HepG2 (cell line): Measurements from ENCODE around the gene NIFK. TPM values are rescaled to one million over a fixed set of nuclear protein-coding genes. Genes with fewer than 3 reads are reported as not detected.

Experiments
- BORCS8-MEF2B ChIP-seq: sonication (generic); formaldehyde crosslinking; IDR thresholded peaks from 2 replicates; pipeline ENCODE4 v1.8.0; 2022; ENCODE audit warnings: mild to moderate bottlenecking, missing genetic modification reagents
- BRF2 ChIP-seq: sonication (generic); formaldehyde crosslinking; IDR thresholded peaks from 2 replicates; pipeline ENCODE4 v1.8.1; 2022; ENCODE audit warnings: mild to moderate bottlenecking, missing genetic modification reagents
- ELF3 ChIP-seq: IDR thresholded peaks from 2 replicates; pipeline ENCODE4 v1.6.1; 2016; ENCODE audit warnings: missing genetic modification reagents, missing compliant biosample characterization
- FOXO1 ChIP-seq: sonication (generic); formaldehyde crosslinking; IDR thresholded peaks from 2 replicates; pipeline ENCODE4 v1.4.0; 2020; ENCODE audit warnings: missing genetic modification reagents
- MED1 ChIP-seq: sonication (generic); formaldehyde crosslinking; IDR thresholded peaks from 2 replicates; pipeline ENCODE4 v1.4.0; 2020; ENCODE audit warnings: missing genetic modification reagents
- SRSF1 ChIP-seq: fragments of 200-400 bp; formaldehyde crosslinking; optimal IDR thresholded peaks from 2 replicates; pipeline ENCODE3; 2017; ENCODE audit warnings: mild to moderate bottlenecking, low read depth, low read length, moderate library complexity
- ZMYM4 ChIP-seq: sonication (generic); formaldehyde crosslinking; IDR thresholded peaks from 2 replicates; pipeline ENCODE4 v1.8.1; 2023; ENCODE audit warnings: mild to moderate bottlenecking, missing genetic modification reagents
- ZNF10 ChIP-seq: sonication (generic); formaldehyde crosslinking; IDR thresholded peaks from 2 replicates; pipeline ENCODE4 v1.4.0; 2020; ENCODE audit warnings: mild to moderate bottlenecking, low read depth, missing genetic modification reagents, borderline replicate concordance
- ZNF180 ChIP-seq: sonication (generic); formaldehyde crosslinking; IDR thresholded peaks from 2 replicates; pipeline ENCODE4 v1.4.0; 2020; ENCODE audit warnings: low read depth, missing genetic modification reagents, borderline replicate concordance
- ZNF274 ChIP-seq: sonication (generic); formaldehyde crosslinking; IDR thresholded peaks from 2 replicates; pipeline ENCODE4 v1.5.1; 2020; ENCODE audit warnings: mild to moderate bottlenecking, missing genetic modification reagents
- ZNF564 ChIP-seq: sonication (generic); formaldehyde crosslinking; IDR thresholded peaks from 2 replicates; pipeline ENCODE4 v1.8.1; 2023; ENCODE audit warnings: mild to moderate bottlenecking, missing genetic modification reagents
- ZNF720 ChIP-seq: sonication (generic); formaldehyde crosslinking; IDR thresholded peaks from 2 replicates; pipeline ENCODE4 v1.4.0; 2020; ENCODE audit warnings: missing genetic modification reagents
- polyA plus RNA-seq, 8 experiments: library from polyadenylated mRNA; depleted of rRNA in 3 of 8; stranded (reverse) in 7 of 8; unstranded in 1 of 8; fragments of >200 nt; fragmentation: Illumina TruSeq in 4 of 8; extraction: Trizol in 4 of 8; gene quantifications; 2 replicates each; pipeline versions ENCODE4 v1.2.1 to v1.2.3, GENCODE V29; 2011 to 2016; ENCODE audit warnings: low read depth in 4 of 8, missing spikeins in 1 of 8, mixed read lengths in 1 of 8; ENCODE audit not compliant: insufficient read depth in 1 of 8
- total RNA-seq, 5 experiments: library from RNA; depleted of rRNA; stranded (reverse); fragments of >200 nt; fragmentation: Illumina TruSeq; extraction: Trizol; gene quantifications; 2 replicates each; pipeline ENCODE4 v1.2.3, GENCODE V29; 2016; ENCODE audit warnings: low read depth in 1 of 5
- TF ChIP-seq, protein P1 (sequence below): sonication (generic); formaldehyde crosslinking; IDR thresholded peaks from one replicate; pipeline ENCODE4 v1.5.1; 2020; ENCODE audit warnings: mild to moderate bottlenecking, missing genetic modification reagents; ENCODE audit errors: not compliant biosample characterization
- TF ChIP-seq, protein P2 (sequence below): sonication (generic); formaldehyde crosslinking; IDR thresholded peaks from 2 replicates; pipeline ENCODE4 v1.4.0; 2020; ENCODE audit warnings: missing genetic modification reagents

The NIFK gene
- total and polyA plus RNA-seq, 2 of the 13 experiments (the other 11 are each of a cell fraction or from before 2014, with no cell fraction given), result 19.6 to 105 TPM

DNA sequence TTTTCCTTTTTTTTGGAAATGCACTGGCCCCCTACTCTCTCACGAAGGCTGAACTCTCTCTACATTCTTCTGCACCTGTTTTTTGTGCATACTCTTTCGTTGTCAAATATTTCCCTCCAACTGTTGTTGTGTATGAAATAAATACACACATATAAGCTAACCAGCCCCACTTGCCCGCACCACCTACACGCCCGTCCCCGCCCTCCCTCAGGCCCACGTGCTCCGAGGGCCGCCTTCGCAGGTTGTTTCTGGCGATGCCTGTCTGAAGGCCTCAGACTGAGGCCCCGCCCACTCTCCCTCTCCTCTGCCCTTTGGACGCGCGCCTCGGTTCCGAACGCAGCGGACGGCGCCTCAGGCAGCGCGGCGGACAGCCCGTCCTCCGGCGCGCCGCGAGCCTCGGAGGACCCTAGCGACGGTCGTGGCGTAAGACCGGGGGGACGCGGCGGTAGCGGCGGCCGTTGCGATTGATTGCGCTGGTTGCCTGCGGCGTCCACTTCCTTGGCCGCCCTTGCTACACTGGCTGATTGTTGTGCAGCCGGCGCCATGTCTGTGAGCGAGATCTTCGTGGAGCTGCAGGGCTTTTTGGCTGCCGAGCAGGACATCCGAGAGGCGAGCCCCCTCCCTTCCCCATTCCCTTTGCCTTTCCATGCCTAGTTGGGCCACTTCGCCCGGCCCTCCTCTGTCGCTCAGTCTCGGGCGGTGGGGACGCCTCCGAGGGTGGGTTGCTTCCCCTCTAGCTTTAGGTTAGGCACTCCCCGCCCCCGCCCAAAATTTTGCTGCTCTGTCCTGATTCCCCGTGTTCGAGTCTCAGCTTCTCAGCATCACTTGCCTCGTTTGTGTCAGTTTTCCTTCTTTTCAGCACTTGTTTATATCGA, 18.8 kb upstream of the NIFK start, which contains the start of gene TSN (continued):
- peak; percentile 90 for TF ChIP-seq ELF3 (CRISPR knock-in tag)
- TF ChIP-seq, protein P1, sequence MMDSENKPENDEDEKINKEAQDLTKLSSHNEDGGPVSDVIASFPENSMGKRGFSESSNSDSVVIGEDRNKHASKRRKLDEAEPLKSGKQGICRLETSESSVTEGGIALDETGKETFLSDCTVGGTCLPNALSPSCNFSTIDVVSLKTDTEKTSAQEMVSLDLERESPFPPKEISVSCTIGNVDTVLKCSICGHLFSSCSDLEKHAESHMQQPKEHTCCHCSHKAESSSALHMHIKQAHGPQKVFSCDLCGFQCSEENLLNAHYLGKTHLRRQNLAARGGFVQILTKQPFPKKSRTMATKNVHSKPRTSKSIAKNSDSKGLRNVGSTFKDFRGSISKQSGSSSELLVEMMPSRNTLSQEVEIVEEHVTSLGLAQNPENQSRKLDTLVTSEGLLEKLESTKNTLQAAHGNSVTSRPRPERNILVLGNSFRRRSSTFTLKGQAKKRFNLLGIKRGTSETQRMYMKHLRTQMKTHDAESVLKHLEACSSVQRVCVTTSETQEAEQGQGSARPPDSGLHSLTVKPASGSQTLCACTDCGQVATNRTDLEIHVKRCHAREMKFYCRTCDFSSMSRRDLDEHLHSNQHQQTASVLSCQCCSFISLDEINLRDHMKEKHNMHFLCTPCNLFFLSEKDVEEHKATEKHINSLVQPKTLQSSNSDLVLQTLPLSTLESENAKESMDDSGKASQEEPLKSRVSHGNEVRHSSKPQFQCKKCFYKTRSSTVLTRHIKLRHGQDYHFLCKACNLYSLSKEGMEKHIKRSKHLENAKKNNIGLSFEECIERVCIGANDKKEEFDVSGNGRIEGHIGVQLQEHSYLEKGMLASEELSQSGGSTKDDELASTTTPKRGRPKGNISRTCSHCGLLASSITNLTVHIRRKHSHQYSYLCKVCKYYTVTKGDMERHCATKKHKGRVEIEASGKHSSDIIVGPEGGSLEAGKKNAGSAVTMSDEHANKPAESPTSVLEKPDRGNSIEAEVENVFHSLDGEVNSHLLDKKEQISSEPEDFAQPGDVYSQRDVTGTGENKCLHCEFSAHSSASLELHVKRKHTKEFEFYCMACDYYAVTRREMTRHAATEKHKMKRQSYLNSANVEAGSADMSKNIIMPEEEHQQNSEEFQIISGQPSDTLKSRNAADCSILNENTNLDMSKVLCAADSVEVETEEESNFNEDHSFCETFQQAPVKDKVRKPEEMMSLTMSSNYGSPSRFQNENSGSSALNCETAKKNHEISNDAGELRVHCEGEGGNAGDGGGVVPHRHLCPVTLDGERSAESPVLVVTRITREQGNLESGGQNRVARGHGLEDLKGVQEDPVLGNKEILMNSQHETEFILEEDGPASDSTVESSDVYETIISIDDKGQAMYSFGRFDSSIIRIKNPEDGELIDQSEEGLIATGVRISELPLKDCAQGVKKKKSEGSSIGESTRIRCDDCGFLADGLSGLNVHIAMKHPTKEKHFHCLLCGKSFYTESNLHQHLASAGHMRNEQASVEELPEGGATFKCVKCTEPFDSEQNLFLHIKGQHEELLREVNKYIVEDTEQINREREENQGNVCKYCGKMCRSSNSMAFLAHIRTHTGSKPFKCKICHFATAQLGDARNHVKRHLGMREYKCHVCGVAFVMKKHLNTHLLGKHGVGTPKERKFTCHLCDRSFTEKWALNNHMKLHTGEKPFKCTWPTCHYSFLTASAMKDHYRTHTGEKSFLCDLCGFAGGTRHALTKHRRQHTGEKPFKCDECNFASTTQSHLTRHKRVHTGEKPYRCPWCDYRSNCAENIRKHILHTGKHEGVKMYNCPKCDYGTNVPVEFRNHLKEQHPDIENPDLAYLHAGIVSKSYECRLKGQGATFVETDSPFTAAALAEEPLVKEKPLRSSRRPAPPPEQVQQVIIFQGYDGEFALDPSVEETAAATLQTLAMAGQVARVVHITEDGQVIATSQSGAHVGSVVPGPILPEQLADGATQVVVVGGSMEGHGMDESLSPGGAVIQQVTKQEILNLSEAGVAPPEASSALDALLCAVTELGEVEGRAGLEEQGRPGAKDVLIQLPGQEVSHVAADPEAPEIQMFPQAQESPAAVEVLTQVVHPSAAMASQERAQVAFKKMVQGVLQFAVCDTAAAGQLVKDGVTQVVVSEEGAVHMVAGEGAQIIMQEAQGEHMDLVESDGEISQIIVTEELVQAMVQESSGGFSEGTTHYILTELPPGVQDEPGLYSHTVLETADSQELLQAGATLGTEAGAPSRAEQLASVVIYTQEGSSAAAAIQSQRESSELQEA (CRISPR knock-in tag), result peak; percentile 92
- TF ChIP-seq BORCS8-MEF2B (CRISPR knock-in tag), result peak; percentile 84
- TF ChIP-seq ZMYM4 (CRISPR knock-in tag), result peak; percentile 97
- no peak for TF ChIP-seq ZNF10 (CRISPR knock-in tag)
- TF ChIP-seq FOXO1 (CRISPR knock-in tag), result peak; percentile 87
- peak; percentile 81 for TF ChIP-seq ZNF564 (CRISPR knock-in tag)
- peak; percentile 48; the same call in 1 of the 2 replicates for TF ChIP-seq BRF2 (CRISPR knock-in tag)
- peak; percentile 96 for TF ChIP-seq ZNF274 (CRISPR knock-in tag)
- TF ChIP-seq ZNF180 (CRISPR knock-in tag), result no peak
- TF ChIP-seq, protein P2, sequence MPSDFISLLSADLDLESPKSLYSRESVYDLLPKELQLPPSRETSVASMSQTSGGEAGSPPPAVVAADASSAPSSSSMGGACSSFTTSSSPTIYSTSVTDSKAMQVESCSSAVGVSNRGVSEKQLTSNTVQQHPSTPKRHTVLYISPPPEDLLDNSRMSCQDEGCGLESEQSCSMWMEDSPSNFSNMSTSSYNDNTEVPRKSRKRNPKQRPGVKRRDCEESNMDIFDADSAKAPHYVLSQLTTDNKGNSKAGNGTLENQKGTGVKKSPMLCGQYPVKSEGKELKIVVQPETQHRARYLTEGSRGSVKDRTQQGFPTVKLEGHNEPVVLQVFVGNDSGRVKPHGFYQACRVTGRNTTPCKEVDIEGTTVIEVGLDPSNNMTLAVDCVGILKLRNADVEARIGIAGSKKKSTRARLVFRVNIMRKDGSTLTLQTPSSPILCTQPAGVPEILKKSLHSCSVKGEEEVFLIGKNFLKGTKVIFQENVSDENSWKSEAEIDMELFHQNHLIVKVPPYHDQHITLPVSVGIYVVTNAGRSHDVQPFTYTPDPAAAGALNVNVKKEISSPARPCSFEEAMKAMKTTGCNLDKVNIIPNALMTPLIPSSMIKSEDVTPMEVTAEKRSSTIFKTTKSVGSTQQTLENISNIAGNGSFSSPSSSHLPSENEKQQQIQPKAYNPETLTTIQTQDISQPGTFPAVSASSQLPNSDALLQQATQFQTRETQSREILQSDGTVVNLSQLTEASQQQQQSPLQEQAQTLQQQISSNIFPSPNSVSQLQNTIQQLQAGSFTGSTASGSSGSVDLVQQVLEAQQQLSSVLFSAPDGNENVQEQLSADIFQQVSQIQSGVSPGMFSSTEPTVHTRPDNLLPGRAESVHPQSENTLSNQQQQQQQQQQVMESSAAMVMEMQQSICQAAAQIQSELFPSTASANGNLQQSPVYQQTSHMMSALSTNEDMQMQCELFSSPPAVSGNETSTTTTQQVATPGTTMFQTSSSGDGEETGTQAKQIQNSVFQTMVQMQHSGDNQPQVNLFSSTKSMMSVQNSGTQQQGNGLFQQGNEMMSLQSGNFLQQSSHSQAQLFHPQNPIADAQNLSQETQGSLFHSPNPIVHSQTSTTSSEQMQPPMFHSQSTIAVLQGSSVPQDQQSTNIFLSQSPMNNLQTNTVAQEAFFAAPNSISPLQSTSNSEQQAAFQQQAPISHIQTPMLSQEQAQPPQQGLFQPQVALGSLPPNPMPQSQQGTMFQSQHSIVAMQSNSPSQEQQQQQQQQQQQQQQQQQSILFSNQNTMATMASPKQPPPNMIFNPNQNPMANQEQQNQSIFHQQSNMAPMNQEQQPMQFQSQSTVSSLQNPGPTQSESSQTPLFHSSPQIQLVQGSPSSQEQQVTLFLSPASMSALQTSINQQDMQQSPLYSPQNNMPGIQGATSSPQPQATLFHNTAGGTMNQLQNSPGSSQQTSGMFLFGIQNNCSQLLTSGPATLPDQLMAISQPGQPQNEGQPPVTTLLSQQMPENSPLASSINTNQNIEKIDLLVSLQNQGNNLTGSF (CRISPR knock-in tag), result no peak; the same call in 1 of the 2 replicates
- TF ChIP-seq MED1 (CRISPR knock-in tag), result peak; percentile 76
- peak; percentile 74; the same call in 1 of the 2 replicates for TF ChIP-seq ZNF720 (CRISPR knock-in tag)
- peak; percentile 52 for TF ChIP-seq SRSF1
